NT2/D1 (cell line): ENCODE data around the gene ITPRIPL2.

Experiments used
- YY1 ChIP-seq: IDR thresholded peaks from 2 replicates; pipeline ENCODE4 v1.6.1; 2011; ENCODE audit not compliant: insufficient read length, insufficient read depth
- ZNF274 ChIP-seq: IDR thresholded peaks from 2 replicates; pipeline ENCODE4 v1.6.1; 2011; ENCODE audit warnings: mild to moderate bottlenecking, low read depth, low read length

DNA sequence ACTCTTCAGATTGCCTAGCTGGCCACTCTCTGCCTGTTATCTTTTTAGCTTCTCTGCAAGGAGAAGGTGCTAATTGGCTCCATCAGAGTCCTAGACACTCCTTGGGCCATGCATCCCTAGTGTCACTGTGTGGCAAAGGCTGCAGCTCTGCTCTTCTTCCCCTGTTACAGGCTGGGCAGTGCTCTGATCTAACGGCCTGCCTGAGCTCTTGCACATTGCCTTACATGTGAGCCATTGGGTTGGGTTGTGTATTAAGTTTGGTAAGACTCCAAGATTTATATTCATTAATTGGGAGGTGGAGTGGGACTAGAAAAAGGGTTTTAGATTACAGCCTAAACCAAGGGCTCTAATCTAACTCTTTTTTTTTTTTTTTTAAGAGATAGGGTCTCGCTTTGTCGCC is 31.2 kb downstream of the ITPRIPL2 start:
- TF ChIP-seq YY1 (no peak), ZNF274 (no peak)
